Measurements from ENCODE around the gene PCYOX1L. TPM values are rescaled to one million over a fixed set of nuclear protein-coding genes. Genes with fewer than 3 reads are reported as not detected.
A peak's percentile ranks its signal among the peaks of the same experiment; 100 is the strongest.

The PCYOX1L gene
- total RNA-seq, 4 donors from 2014 or later = 0.75 to 5.4 (median 2.8) TPM

DNA sequence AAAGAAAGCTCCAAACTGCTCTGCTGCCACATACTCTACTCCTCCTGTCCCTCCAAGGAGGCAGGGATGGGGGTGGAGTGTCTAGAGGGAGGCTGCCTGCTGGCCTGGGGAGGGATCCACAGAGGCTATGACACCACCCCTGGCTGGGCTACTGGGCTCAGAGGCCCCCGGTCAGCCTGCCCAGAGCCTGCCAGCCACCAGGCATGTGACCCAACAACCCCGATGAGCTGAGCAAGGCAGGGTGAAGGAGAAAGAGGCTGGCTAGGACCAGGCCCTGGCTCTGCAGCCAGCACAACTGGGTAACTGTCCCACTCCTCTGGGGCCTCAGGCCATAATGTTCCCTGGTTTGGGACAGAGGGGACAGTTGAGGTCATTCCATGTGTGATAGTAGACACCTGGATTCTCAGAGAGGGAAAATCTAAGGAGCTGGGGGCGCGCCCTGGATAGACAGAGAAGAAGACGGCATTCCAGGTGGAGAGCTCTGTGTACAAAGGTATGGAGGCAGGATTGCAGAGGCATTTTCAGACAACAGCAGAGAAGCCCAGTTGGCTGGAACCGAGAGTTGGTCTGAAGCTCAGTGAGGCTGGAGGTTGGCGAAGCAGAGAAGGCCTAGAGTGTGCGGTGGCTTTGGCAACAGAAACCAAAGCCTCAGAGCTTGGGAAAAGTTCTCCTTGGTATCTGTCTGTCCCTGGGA is 55.1 kb downstream of the PCYOX1L start:
- intact Hi-C loops (cut with DNase I; ENCODE audit: low total_unique reads) = loop anchor here (2.0 kb wide), 1 partner anchor 30 kb away; no protein-coding TSS in a partner anchor
- Histone ChIP-seq H3K4me1 (peaks cover 2 to 40% (median 9%) of the 10 kb centered on the region in 4 donors), H3K9me3 (no peaks in the 10 kb centered on the region), H3K36me3 (peaks cover 0 to 28% (median 0%) of the 10 kb centered on the region in 4 donors), H3K27me3 (no peaks in the 10 kb centered on the region), H3K4me3 (peak overlapping the region; percentile 22 to 53 (median 50)), H3K27ac (peak overlapping the region; percentile 82 to 97 (median 93))
- TF ChIP-seq EP300 (IDR thresholded peaks at IDR 0.05; ENCODE audit: low read depth) (peak; percentile 17), POLR2A (IDR thresholded peaks at IDR 0.05) (peak; percentile 9), POLR2AphosphoS5 (IDR thresholded peaks at IDR 0.05) (peak; percentile 11 to 36 (median 33))
- TF ChIP-seq, protein P1, sequence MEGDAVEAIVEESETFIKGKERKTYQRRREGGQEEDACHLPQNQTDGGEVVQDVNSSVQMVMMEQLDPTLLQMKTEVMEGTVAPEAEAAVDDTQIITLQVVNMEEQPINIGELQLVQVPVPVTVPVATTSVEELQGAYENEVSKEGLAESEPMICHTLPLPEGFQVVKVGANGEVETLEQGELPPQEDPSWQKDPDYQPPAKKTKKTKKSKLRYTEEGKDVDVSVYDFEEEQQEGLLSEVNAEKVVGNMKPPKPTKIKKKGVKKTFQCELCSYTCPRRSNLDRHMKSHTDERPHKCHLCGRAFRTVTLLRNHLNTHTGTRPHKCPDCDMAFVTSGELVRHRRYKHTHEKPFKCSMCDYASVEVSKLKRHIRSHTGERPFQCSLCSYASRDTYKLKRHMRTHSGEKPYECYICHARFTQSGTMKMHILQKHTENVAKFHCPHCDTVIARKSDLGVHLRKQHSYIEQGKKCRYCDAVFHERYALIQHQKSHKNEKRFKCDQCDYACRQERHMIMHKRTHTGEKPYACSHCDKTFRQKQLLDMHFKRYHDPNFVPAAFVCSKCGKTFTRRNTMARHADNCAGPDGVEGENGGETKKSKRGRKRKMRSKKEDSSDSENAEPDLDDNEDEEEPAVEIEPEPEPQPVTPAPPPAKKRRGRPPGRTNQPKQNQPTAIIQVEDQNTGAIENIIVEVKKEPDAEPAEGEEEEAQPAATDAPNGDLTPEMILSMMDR (IDR thresholded peaks at IDR 0.05) = no peak
- DNase-seq = no peak
- in situ Hi-C loops (cut with MboI; ENCODE audit: low pct_ligation_motif_present in 1 of 4, low pct_unique_long_range_greater_than_20kb in 1 of 4, low sequenced_read_pairs in 3 of 4) = no loop called here
- whole genome bisulfite sequencing, 2 donors (ENCODE audit: low coverage in 1 of 2) = 57 to 70% methylated on average over 1 to 8 of the region's 8 CpGs

DNA sequence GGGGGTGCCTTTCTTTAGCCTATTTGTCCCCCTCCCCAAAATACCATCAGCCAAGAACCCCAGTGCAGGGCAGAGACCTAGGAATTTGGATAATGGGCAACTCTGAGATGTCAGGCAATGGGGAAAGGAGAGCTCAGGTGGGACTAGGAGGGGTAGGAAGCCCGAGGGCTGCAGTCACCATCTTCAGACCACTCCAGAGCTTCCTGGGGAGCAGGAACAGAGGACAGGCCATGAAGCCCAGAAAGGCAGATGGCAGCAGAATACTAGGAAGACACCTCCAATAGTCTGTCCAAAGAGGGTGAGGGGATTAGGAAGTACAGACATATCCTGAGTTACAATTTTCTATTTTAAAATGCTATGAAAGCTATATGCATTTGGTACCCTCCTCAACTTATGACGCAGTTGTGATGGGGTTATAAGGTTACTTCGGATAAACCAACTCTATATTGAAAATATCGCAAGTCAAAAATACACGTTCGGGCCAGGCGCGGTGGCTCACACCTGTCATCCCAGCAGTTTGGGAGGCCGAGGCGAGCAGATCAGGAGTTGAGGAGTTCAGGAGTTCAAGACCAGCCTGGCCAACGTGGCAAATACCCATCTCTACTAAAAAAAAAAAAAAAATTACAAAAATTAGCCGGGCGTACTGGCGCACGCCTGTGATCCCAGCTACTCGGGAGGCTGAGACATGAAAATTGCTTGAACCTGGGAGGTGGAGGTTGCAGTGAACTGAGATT is 55.8 kb downstream of the PCYOX1L start:
- Histone ChIP-seq H3K27ac (peak overlapping the region; percentile 82 to 97 (median 93)), H3K36me3 (peaks cover 0 to 23% (median 0%) of the 10 kb centered on the region in 4 donors), H3K4me3 (peak overlapping the region; percentile 22 to 53 (median 50)), H3K4me1 (peaks cover 4 to 45% (median 11%) of the 10 kb centered on the region in 4 donors), H3K9me3 (no peaks in the 10 kb centered on the region), H3K27me3 (no peaks in the 10 kb centered on the region)
- no peak for DNase-seq
- in situ Hi-C loops (cut with MboI; ENCODE audit: low pct_ligation_motif_present in 1 of 4, low pct_unique_long_range_greater_than_20kb in 1 of 4, low sequenced_read_pairs in 3 of 4) (no loop called here), intact Hi-C loops (cut with DNase I; ENCODE audit: low total_unique reads) (loop anchor here (2.0 kb wide), 1 partner anchor 31 kb away; no protein-coding TSS in a partner anchor)
- no peak for TF ChIP-seq POLR2A (IDR thresholded peaks at IDR 0.05)
- TF ChIP-seq, protein P1 (IDR thresholded peaks at IDR 0.05) = no peak
- no peak for TF ChIP-seq POLR2AphosphoS5 (IDR thresholded peaks at IDR 0.05)
- no peak for TF ChIP-seq EP300 (IDR thresholded peaks at IDR 0.05; ENCODE audit: low read depth)
- WGBS, 2 donors (ENCODE audit: low coverage in 1 of 2) = 71% methylated on average over 16 of the region's 16 CpGs; no CpG with 5 or more reads in 1 of the 2 donors

DNA sequence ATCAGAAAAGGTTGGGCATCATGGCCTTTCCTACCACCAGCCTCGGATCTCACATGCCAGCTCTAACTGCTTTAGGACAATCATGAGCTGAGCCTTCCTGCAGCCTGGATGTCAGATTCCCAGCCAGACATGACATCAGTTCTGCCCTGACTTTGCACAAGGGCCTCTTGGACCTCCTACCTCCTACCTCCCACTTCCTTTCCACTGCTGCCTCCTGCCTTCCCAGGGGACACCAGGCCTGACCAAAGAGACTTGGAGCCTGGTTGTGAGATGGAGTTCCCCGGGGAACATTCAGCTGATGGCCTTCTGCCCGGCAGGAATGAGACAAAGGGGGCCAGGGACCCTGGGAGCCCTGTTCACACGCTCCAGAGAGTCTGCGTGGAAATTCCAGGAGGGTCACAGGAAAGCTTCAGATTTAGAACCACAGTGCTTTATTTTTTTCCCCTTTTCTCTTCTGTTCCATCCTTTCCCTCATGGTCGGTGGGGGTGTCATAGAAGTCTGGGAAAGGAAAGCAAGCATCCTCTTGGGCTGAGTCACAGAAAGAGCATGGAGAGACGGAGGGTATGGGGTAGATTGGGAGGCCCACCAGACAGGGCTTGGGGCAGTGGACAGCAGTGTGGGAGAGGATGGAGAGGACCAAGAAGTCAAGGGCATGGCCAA is 56.7 kb downstream of the PCYOX1L start:
- H3K27me3 ChIP-seq = no peaks in the 10 kb centered on the region
- DNase-seq = no peak
- H3K4me1 ChIP-seq = peaks cover 4 to 54% (median 14%) of the 10 kb centered on the region in 4 donors
- peaks cover 0 to 14% (median 0%) of the 10 kb centered on the region in 4 donors for H3K36me3 ChIP-seq
- in situ Hi-C loops (cut with MboI; ENCODE audit: low pct_ligation_motif_present in 1 of 4, low pct_unique_long_range_greater_than_20kb in 1 of 4, low sequenced_read_pairs in 3 of 4) = no loop called here
- WGBS, 2 donors (ENCODE audit: low coverage in 1 of 2) = 55 to 77% methylated on average over 2 to 7 of the region's 7 CpGs
- intact Hi-C loops (cut with DNase I; ENCODE audit: low total_unique reads) = no loop called here
- peak overlapping the region; percentile 82 to 97 (median 93) for H3K27ac ChIP-seq
- peak overlapping the region in 3 of 4 donors; percentile 16 to 53 (median 18) for H3K4me3 ChIP-seq
- H3K9me3 ChIP-seq = no peaks in the 10 kb centered on the region
- TF ChIP-seq EP300 (IDR thresholded peaks at IDR 0.05; ENCODE audit: low read depth) (no peak), POLR2AphosphoS5 (IDR thresholded peaks at IDR 0.05) (peak in 2 of 3 donors; percentile 4 to 46)

DNA sequence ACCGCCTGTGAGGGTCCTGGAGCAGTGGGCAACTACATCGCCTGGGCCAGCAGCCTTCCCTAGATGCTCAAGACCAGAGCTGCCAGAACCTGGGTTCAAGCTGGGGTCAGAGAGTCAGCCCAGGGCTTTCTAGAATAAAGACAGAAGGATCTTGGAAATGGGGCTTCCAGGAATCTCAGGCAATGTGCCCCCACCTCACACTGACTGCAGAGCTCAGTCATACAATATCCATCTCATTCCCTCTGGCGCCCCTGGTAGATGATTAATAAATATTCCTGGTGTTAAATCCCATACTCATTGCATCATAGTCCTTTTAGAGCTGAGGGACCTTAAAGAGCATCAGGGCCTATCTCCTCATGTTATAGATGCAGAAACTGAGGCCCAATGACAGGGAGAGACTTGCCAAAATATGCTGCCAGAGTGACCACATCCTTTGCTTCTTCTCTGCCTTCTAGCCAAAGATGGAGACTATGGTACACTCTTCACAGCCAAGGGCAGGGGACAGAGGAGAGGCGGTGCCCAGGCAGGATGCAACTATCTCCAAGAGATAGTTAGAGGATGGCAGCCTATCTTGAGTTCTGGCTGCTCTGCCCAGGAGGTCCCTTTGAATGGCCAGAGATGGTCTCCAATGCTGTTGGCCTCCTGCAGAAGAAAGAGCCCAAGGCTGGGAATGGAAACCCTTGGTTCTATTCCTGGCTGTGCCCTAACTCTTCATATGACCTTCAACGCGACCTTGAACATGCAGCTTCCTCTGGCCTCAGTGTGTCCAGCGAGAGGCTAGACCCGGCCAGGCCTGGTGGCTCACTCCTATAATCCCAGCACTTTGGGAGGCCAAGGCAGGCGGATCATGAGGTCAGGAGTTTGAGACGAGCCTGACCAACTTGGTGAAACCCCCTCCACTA is 57.5 kb downstream of the PCYOX1L start:
- DNase-seq = no peak
- intact Hi-C loops (cut with DNase I; ENCODE audit: low total_unique reads) (no loop called here), in situ Hi-C loops (cut with MboI; ENCODE audit: low pct_ligation_motif_present in 1 of 4, low pct_unique_long_range_greater_than_20kb in 1 of 4, low sequenced_read_pairs in 3 of 4) (no loop called here)
- WGBS, 2 donors (ENCODE audit: low coverage in 1 of 2) = 65 to 76% methylated on average over 3 to 10 of the region's 10 CpGs
- Histone ChIP-seq H3K4me3 (peak overlapping the region in 3 of 4 donors; percentile 5 to 53 (median 16)), H3K36me3 (peaks cover 0 to 7% (median 0%) of the 10 kb centered on the region in 4 donors), H3K4me1 (peaks cover 4 to 61% (median 20%) of the 10 kb centered on the region in 4 donors), H3K9me3 (no peaks in the 10 kb centered on the region), H3K27ac (peak overlapping the region; percentile 82 to 97 (median 93)), H3K27me3 (no peaks in the 10 kb centered on the region)
- TF ChIP-seq POLR2AphosphoS5 (IDR thresholded peaks at IDR 0.05) = no peak
- no peak for TF ChIP-seq EP300 (IDR thresholded peaks at IDR 0.05; ENCODE audit: low read depth)
- TF ChIP-seq, protein P1 (IDR thresholded peaks at IDR 0.05) = no peak
- TF ChIP-seq POLR2A (IDR thresholded peaks at IDR 0.05) = no peak

Measured in transverse colon (tissue), 4 donors.